Eye (tissue), 1 donor: ENCODE results near the gene PDGFD.
A peak's percentile ranks its signal among the peaks of the same experiment; 100 is the strongest.

Experiments used
- DNase-seq: peaks from one replicate; pipeline ENCODE4 v3.0.0-alpha.2; 2015

Gene PDGFD

GRCh38 chr11:103994518-103994917, 169.4 kb downstream of the PDGFD start:
- no peak for DNase-seq

- DNase-seq, result peak; percentile 67
These were observed 169.9 kb downstream of the PDGFD start for GRCh38 chr11:103994094-103994493.

GRCh38 chr11:103993507-103993906, 170.4 kb downstream of the PDGFD start:
- DNase-seq, result peak; percentile 20

- no peak for DNase-seq
These were observed 175.4 kb downstream of the PDGFD start for GRCh38 chr11:103988595-103988969.

GRCh38 chr11:103987629-103988594, 176.0 kb downstream of the PDGFD start:
- no peak for DNase-seq

GRCh38 chr11:103985041-103985440, 178.9 kb downstream of the PDGFD start:
- DNase-seq, result peak; percentile 18

- DNase-seq, result no peak
These were observed 183.8 kb downstream of the PDGFD start for GRCh38 chr11:103980108-103980507.

- DNase-seq, result no peak
These were observed 185.0 kb downstream of the PDGFD start for GRCh38 chr11:103978616-103979595.

- no peak for DNase-seq
These were observed 191.9 kb downstream of the PDGFD start for GRCh38 chr11:103972013-103972412.

GRCh38 chr11:103970701-103971249, 193.2 kb downstream of the PDGFD start:
- DNase-seq, result no peak

- DNase-seq, result no peak
These were observed 195.3 kb downstream of the PDGFD start for GRCh38 chr11:103968685-103969084.

GRCh38 chr11:103967985-103968384, 196.0 kb downstream of the PDGFD start:
- DNase-seq, result no peak

- DNase-seq, result no peak
These were observed 199.6 kb downstream of the PDGFD start for GRCh38 chr11:103964390-103964789.

- no peak for DNase-seq
These were observed 200.3 kb downstream of the PDGFD start for GRCh38 chr11:103963648-103964047.

- no peak for DNase-seq
These were observed 202.9 kb downstream of the PDGFD start for GRCh38 chr11:103961010-103961409.

GRCh38 chr11:103960108-103960507, 203.8 kb downstream of the PDGFD start:
- DNase-seq, result no peak

- DNase-seq, result no peak
These were observed 204.5 kb downstream of the PDGFD start for GRCh38 chr11:103959279-103959942.

GRCh38 chr11:103958475-103959215, 205.3 kb downstream of the PDGFD start:
- DNase-seq, result no peak

- DNase-seq, result peak; percentile 37
These were observed 210.0 kb downstream of the PDGFD start for GRCh38 chr11:103953797-103954486.

GRCh38 chr11:103949781-103950180, 214.2 kb downstream of the PDGFD start:
- DNase-seq, result no peak

GRCh38 chr11:103948187-103948763, 215.7 kb downstream of the PDGFD start:
- DNase-seq, result no peak
